ENCODE measurements around the gene TSEN2.

Gene TSEN2

DNA sequence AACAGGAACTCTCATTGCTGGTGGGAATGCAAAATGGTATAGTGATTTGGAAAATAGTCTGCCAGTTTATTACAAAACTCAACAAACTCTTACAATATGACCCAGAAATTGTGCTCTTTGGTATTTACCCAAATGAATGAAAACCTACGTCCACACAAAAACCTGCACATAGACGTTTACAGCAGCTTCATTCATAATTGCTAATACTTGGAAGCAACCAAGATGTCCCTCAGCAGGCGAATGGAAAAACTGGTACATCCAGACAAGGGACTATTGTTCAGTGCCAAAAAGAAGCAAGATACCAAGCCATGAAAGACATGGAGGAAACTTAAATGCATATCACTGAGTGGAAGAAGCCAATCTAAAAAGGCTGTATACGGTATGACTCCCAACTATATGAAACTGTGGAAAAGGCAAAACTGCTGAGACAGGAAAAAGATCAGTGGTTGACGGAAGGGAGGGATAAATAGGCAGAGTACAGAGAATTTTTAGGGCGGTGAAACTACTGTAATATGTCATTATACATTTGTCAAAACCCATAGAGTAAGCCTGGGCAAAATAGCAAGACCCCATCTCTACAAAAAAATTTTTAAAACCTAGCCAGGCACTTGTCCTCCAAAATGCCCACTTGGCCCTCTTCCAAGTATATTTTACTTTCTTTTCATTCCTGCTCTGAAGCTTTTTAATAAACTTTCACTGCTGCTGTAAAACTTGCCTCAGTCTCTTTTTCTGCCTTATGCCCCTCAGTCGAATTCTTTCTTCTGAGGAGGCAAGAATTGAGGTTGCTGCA is 65.9 kb downstream of the TSEN2 start:
- DNase-seq (ENCODE audit: low read depth in 1 of 2, low spot score in 1 of 2): no peak

GRCh38 chr3:12553921-12554391 is 69.7 kb downstream of the TSEN2 start:
- DNase-seq (ENCODE audit: low read depth in 1 of 2, low spot score in 1 of 2): no peak

- DNase-seq (ENCODE audit: low read depth in 1 of 2, low spot score in 1 of 2): no peak
Observed at GRCh38 chr3:12556314-12556689, 72.0 kb downstream of the TSEN2 start.

- DNase-seq (ENCODE audit: low read depth in 1 of 2, low spot score in 1 of 2): peak; percentile 76 to 84
Observed at GRCh38 chr3:12556690-12557472, 72.6 kb downstream of the TSEN2 start, which contains the start of gene MKRN2. TSS of gene MKRN2 (plus strand) at chr3:12557087. CDS start at chr3:12557151, 64 bp downstream.

GRCh38 chr3:12557473-12558100 is 73.3 kb downstream of the TSEN2 start:
- no peak for DNase-seq (ENCODE audit: low read depth in 1 of 2, low spot score in 1 of 2)

- no peak for DNase-seq (ENCODE audit: low read depth in 1 of 2, low spot score in 1 of 2)
Observed at GRCh38 chr3:12558706-12559105, 74.4 kb downstream of the TSEN2 start.

DNA sequence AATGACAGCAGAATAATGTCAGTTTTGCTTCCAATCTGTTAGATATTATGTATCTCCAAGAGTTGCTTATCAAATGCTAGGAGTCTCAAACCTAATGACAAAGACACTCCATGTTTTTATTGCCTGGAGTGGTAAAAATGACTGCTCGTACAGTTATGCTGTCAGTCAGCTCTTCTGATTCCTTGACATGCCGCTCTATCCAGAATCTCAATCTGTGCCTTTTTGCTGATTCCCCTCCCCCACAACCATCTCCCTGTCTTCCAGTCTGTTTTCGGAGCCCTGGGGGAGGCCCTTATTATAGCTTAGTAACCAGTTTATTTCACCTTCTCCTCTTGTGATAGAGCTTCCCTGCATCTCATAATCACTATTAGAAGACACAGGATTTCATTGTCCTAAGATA is 75.2 kb downstream of the TSEN2 start:
- no peak for DNase-seq (ENCODE audit: low read depth in 1 of 2, low spot score in 1 of 2)

- DNase-seq (ENCODE audit: low read depth in 1 of 2, low spot score in 1 of 2): no peak
Observed at GRCh38 chr3:12560505-12561190, 76.4 kb downstream of the TSEN2 start.

DNA sequence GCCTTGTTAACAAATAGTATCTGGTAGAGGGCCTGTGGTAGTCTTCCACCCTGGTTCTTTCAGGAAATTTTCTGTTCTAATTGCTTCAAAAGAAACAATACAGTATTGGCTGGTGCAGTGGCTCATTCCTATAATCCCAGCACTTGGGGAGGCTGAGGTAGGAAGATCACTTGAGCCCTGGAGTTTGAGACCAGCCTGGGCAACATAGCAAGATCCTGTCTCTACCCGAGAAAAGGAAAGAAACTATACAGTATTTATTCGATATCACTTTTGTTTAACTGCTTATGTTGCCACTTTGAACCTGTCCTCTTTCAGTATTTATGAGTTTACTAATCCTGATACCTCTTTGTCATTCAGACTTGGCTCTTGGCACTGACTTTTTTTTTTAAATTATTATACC is 77.1 kb downstream of the TSEN2 start:
- no peak for DNase-seq (ENCODE audit: low read depth in 1 of 2, low spot score in 1 of 2)

- no peak for DNase-seq (ENCODE audit: low read depth in 1 of 2, low spot score in 1 of 2)
Observed at GRCh38 chr3:12562451-12562850, 78.2 kb downstream of the TSEN2 start.

- DNase-seq (ENCODE audit: low read depth in 1 of 2, low spot score in 1 of 2): no peak
Observed at GRCh38 chr3:12566976-12567375, 82.7 kb downstream of the TSEN2 start.

GRCh38 chr3:12568747-12569146 is 84.5 kb downstream of the TSEN2 start:
- no peak for DNase-seq (ENCODE audit: low read depth in 1 of 2, low spot score in 1 of 2)

- DNase-seq (ENCODE audit: low read depth in 1 of 2, low spot score in 1 of 2): no peak
Observed at GRCh38 chr3:12569836-12570235, 85.6 kb downstream of the TSEN2 start.

DNA sequence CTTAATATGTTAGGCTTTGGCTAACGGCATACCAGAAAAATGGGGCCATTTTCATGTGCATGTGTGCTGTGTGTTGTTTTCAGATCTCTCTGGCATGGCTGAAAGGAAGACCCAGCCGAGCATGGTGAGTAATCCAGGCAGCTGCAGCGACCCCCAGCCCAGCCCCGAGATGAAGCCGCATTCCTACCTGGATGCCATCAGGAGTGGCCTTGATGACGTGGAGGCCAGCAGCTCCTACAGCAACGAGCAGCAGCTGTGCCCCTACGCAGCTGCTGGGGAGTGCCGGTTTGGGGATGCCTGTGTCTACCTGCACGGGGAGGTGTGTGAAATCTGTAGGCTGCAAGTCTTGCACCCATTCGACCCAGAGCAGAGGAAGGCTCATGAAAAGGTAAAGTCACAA is 87.7 kb downstream of the TSEN2 start:
- DNase-seq (ENCODE audit: low read depth in 1 of 2, low spot score in 1 of 2): no peak

- no peak for DNase-seq (ENCODE audit: low read depth in 1 of 2, low spot score in 1 of 2)
Observed at GRCh38 chr3:12574131-12574530, 89.9 kb downstream of the TSEN2 start.

DNA sequence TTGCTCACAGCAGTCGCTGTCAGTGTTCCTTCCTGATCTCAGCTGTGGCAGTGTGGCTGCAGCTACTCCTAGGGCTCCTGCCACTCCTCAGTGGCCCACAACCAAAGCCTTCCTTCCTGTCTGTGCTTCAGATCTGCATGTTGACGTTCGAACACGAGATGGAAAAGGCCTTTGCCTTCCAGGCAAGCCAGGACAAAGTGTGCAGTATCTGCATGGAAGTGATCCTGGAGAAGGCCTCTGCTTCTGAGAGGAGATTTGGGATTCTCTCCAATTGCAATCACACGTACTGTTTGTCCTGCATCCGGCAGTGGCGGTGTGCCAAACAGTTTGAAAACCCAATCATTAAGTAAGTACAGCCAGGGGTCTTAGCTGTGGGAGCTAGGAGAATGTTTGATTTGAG is 90.4 kb downstream of the TSEN2 start:
- no peak for DNase-seq (ENCODE audit: low read depth in 1 of 2, low spot score in 1 of 2)

DNA sequence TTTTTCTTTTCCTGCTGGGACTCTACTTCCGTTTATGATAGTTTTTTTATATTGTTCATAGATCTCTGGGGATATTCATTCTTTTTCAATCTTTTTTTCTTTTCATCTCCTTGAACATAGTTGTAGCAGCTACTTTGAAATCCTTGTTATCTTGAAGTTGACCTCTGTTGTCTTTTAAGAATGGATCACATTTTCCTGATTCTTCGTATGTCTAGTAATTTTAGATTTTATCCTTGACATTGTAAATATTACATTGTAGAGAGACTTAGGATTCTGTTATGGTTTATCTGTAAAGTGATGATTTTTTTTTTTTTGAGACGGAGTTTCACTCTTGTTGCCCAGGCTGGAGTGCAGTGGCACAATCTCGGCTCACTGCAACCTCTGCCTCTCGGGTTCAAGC is 93.1 kb downstream of the TSEN2 start:
- no peak for DNase-seq (ENCODE audit: low read depth in 1 of 2, low spot score in 1 of 2)

- DNase-seq (ENCODE audit: low read depth in 1 of 2, low spot score in 1 of 2): no peak
Observed at GRCh38 chr3:12578742-12579141, 94.5 kb downstream of the TSEN2 start.

DNA sequence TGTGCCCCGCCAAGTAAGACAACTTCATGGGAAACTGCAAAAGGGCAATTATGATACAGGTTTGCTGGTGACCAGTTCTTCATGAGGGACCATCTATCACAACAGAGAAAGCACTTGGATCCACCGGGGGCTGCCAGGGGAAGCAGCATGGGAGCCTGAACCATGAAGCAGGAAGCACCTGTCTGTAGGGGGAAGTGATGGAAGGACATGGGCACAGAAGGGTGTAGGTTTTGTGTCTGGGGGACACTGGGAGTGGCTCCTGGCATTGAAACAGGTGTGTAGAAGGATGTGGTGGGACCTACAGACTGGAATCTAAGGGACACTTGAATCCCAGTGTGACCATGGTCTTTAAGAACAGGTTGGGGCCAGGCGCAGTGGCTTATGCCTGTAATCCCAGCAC is 95.2 kb downstream of the TSEN2 start:
- no peak for DNase-seq (ENCODE audit: low read depth in 1 of 2, low spot score in 1 of 2)

DNA sequence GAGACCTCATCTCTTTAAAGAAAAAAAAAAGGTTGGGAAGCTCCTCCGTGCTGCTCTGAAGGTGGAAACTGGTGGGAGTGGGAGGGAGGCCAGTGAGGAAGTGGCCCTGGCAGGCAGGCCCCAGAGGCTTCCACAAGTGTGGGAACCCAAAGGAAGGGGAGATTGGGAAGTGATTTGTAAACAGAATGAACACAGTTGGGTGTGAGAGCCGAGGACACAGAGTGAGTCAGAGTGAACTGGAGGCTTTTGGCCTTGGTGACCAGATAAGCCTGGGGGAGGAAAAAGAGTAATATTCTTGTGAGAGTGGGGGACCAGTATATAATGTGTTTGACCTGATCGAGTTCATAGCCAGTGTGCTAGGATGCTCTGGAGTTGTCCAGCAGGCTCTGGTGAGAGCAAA is 95.6 kb downstream of the TSEN2 start:
- no peak for DNase-seq (ENCODE audit: low read depth in 1 of 2, low spot score in 1 of 2)

DNA sequence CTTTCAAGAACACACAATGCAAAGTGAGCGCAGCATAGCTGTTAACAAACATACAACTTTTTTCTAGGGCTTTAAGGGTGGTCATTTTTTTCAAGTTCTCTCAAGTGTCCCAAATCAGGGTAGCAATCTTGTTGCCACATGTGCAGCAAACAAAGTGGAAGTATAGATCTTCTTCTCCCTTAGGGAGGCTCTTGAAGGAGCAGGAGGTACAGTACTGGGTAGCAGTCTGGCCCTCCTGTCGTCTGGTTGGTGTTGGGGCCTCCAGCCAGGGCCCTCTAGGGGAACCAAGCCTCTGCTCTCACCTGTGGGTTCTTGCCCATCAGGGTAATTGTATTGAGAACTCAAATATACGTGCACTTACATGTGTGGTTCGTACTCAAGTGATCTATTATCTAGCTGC is 98.5 kb downstream of the TSEN2 start:
- no peak for DNase-seq (ENCODE audit: low read depth in 1 of 2, low spot score in 1 of 2)
